ENCODE data around the gene GPSM1. TPM values are rescaled to one million over a fixed set of nuclear protein-coding genes. Genes with fewer than 3 reads are reported as not detected.

Gene GPSM1
- total RNA-seq, 1 experiment from 2014 or later, result 26.4 TPM

- ATAC-seq, result no peak
- Histone ChIP-seq H3K4me1 (ENCODE audit: control insufficient read depth in 1 of 2, insufficient read depth in 2 of 2, low read length in 2 of 2) (peaks cover 8 to 12% of the 10 kb centered on the region in 2 experiments; a peak in 3 of 4 replicates), H3K4me2 (ENCODE audit: low read length) (no peak overlapping the region), H4K20me1 (ENCODE audit: insufficient read depth) (no peaks in the 10 kb centered on the region), H3K4me3 (replicated peaks in 1 of 2; ENCODE audit: low read depth in 1 of 2, low read length in 2 of 2) (no peak overlapping the region), H3K36me3 (ENCODE audit: control insufficient read depth in 1 of 2, insufficient read depth in 2 of 2, low read length in 2 of 2) (no peaks in the 10 kb centered on the region), H2AFZ (ENCODE audit: low read depth, low read length, poor library complexity, severe bottlenecking) (no peak overlapping the region), H3K9ac (ENCODE audit: low read length) (no peak overlapping the region), H3K9me3 (ENCODE audit: control insufficient read depth in 1 of 2, insufficient read depth in 1 of 2, low read depth in 1 of 2, low read length in 2 of 2) (no peaks in the 10 kb centered on the region), H3K27ac (ENCODE audit: low read depth, low read length) (no peak overlapping the region), H3K27me3 (ENCODE audit: insufficient read depth, low read length) (no peaks in the 10 kb centered on the region), H3K9me2 (ENCODE audit: insufficient read depth) (no peaks in the 10 kb centered on the region), H3K79me2 (ENCODE audit: insufficient read depth, low read length) (no peaks in the 10 kb centered on the region)
- ChIA-PET CTCF (no interaction called here), POLR2A (no interaction called here), RAD21 (ENCODE audit: low non-redundant PET in 1 of 2, low total read pairs in 2 of 2, uncharacterized antibody in 2 of 2, unreplicated experiment in 2 of 2) (no interaction called here)
- no TSS peak for BruUV-seq (replicated peaks)
- intact Hi-C loops (cut with micrococcal nuclease), result no loop called here
- no peak for DNase-seq (ENCODE audit: low read depth, low spot score)
- TF ChIP-seq ATF3 (IDR thresholded peaks at IDR 0.05) (no peak), EGR1 (IDR thresholded peaks at IDR 0.05; ENCODE audit: low read depth) (no peak), REST (IDR thresholded peaks at IDR 0.05; ENCODE audit: low read depth) (no peak), SP1 (IDR thresholded peaks at IDR 0.05; ENCODE audit: low read depth) (no peak), JUND (IDR thresholded peaks at IDR 0.05) (no peak), ZNF274 (IDR thresholded peaks at IDR 0.05; ENCODE audit: low read depth, low read length) (no peak), ZFX (IDR thresholded peaks at IDR 0.05) (no peak), SRF (IDR thresholded peaks at IDR 0.05; ENCODE audit: low read depth) (no peak), CTCF (IDR thresholded peaks at IDR 0.05 in 2 of 3, conservative IDR thresholded peaks at IDR 0.05 in 1 of 3; ENCODE audit: borderline replicate concordance in 1 of 3, insufficient read depth in 1 of 3, low read depth in 2 of 3, low read length in 2 of 3) (no peak), ZBTB33 (IDR thresholded peaks at IDR 0.05; ENCODE audit: extremely low read depth, insufficient replicate concordance, low read length) (no peak), SIN3A (IDR thresholded peaks at IDR 0.05; ENCODE audit: low read depth) (no peak), CBX3 (IDR thresholded peaks at IDR 0.05; ENCODE audit: low read depth) (no peak), TCF7L2 (IDR thresholded peaks at IDR 0.05; ENCODE audit: borderline replicate concordance, extremely low read depth, insufficient read depth, insufficient read length) (no peak), EZH2phosphoT487 (IDR thresholded peaks at IDR 0.05; ENCODE audit: borderline replicate concordance) (no peak), POLR2A (IDR thresholded peaks at IDR 0.05; ENCODE audit: borderline replicate concordance, extremely low read depth, insufficient read depth, insufficient read length) (no peak), YY1 (IDR thresholded peaks at IDR 0.05; ENCODE audit: extremely low read depth, insufficient replicate concordance, low read depth, low read length) (no peak), MAX (IDR thresholded peaks at IDR 0.05) (no peak), EZH2 (IDR thresholded peaks at IDR 0.05) (no peak), ELF1 (IDR thresholded peaks at IDR 0.05; ENCODE audit: borderline replicate concordance, low read depth) (no peak), FOSL1 (IDR thresholded peaks at IDR 0.05; ENCODE audit: low read depth) (no peak)
Observed at GRCh38 chr9:136300016-136300545, 27.3 kb upstream of the GPSM1 start.

Measured in HCT116 (cell line).